ENCODE results near the gene AXL. TPM values are rescaled to one million over a fixed set of nuclear protein-coding genes. Genes with fewer than 3 reads are reported as not detected.
"Not testable (repeated sequence)": the region's sequence is repeated elsewhere in the genome, so short reads cannot be mapped to it uniquely, and the experiment has no call there.

Gene AXL
- total and polyA plus RNA-seq, 9 of the 15 experiments (the other 6 are each of a cell fraction or from before 2014, with no cell fraction given), result 0.80 to 6.6 (median 1.6) TPM

DNA sequence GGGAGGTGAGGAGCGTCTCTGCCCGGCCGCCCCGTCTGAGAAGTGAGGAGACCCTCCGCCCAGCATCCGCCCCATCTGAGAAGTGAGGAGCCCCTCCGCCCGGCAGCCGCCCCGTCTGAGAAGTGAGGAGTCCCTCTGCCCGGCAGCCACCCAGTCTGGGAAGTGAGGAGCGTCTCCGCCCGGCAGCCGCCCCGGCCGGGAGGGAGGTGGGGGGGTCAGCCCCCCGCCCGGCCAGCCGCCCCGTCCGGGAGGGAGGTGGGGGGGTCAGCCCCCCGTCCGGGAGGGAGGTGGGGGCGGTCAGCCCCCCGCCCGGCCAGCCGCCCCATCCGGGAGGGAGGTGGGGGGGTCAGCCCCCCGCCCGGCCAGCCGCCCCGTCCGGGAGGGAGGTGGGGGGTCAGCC lies 38.9 kb upstream of the AXL start:
- H3K79me2 ChIP-seq (ENCODE audit: control insufficient read depth, insufficient read depth, low read length); H3K9me3 ChIP-seq (replicated peaks; ENCODE audit: control insufficient read depth, insufficient read depth, low read depth, low read length); intact Hi-C loops (cut with micrococcal nuclease); H3K4me2 ChIP-seq (ENCODE audit: insufficient read depth, low read length); H2AFZ ChIP-seq (ENCODE audit: low read depth, low read length); H4K20me1 ChIP-seq (replicated peaks; ENCODE audit: control insufficient read depth, insufficient read depth, low read length); ATAC-seq; H3K36me3 ChIP-seq (ENCODE audit: control insufficient read depth, insufficient read depth, low read length); H3K4me3 ChIP-seq; POLR2A ChIA-PET; H3K4me1 ChIP-seq (replicated peaks in 1 of 2; ENCODE audit: control insufficient read depth in 2 of 2, insufficient read depth in 2 of 2, low read length in 2 of 2); H3K9me1 ChIP-seq (ENCODE audit: control insufficient read depth, insufficient read depth, low read length); BruUV-seq (replicated peaks); FAIRE-seq; DNase-seq (ENCODE audit: extremely low read depth in 1 of 4, low spot score in 3 of 4); H3K27ac ChIP-seq (ENCODE audit: extremely low read depth, low read depth, low read length); in situ Hi-C loops (cut with MboI); CTCF ChIA-PET (ENCODE audit: low intra/inter-chr PET ratio); H3K9ac ChIP-seq (ENCODE audit: insufficient read depth in 1 of 2, low read depth in 2 of 2, low read length in 2 of 2): not testable (repeated sequence)
- peaks cover 4 to 13% of the 10 kb centered on the region in 2 experiments; a peak in 4 of 5 replicates for H3K27me3 ChIP-seq (ENCODE audit: control insufficient read depth in 2 of 2, insufficient read depth in 2 of 2, low read length in 2 of 2)
- 36% methylated on average over 7 of the region's 34 CpGs for WGBS (ENCODE audit: insufficient coverage, low coverage, missing lambda C conversion rate)

DNA sequence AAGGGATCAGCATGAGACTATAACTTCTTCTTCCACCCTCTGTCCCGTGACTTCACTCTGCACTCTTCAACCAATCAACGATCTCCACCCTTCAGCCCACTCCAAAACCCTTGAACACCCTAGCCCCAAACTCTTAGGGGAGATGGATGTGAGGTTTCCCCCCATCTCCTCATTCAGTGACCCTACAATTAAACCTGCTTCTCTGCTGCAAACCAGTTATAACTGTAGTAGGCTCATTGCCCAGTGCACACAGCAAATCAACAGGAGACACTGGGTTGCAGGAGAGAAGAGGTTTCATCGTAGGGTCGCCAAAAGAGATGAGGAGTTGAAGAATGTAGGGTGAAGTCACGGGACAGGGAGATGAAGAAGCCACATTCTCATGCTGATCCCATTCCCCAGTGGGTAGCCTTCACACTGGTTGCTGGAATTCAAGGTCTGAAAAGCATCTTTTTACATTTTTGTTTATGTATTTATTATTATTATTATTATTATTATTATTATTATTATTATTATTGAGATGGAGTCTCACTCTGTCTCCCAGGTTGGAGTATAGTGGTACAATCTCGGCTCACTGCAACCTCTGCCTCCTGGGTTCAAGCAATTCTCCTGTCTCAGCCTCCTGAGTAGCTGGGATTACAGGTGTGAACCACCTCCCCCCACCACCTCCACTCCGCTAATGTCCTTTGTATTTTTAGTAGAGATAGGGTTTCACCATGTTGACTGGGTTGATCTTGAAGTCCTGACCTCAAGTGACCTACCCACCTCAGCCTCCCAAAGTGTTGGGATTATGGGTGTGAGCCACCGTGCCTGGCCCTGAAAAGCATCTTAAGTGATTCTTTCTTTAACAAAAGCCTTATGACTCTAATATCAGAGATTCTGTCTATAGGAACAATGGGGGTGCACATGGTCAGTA lies 31.8 kb upstream of the AXL start:
- in situ Hi-C loops (cut with MboI) (no loop called here), intact Hi-C loops (cut with micrococcal nuclease) (no loop called here)
- CTCF ChIA-PET (ENCODE audit: low intra/inter-chr PET ratio), result no interaction called here
- POLR2A ChIA-PET, result no interaction called here
- DNase-seq (ENCODE audit: extremely low read depth in 1 of 4, low spot score in 3 of 4), result no peak
- H2AFZ ChIP-seq (ENCODE audit: low read depth, low read length), result no peak overlapping the region
- TF ChIP-seq, protein P1, sequence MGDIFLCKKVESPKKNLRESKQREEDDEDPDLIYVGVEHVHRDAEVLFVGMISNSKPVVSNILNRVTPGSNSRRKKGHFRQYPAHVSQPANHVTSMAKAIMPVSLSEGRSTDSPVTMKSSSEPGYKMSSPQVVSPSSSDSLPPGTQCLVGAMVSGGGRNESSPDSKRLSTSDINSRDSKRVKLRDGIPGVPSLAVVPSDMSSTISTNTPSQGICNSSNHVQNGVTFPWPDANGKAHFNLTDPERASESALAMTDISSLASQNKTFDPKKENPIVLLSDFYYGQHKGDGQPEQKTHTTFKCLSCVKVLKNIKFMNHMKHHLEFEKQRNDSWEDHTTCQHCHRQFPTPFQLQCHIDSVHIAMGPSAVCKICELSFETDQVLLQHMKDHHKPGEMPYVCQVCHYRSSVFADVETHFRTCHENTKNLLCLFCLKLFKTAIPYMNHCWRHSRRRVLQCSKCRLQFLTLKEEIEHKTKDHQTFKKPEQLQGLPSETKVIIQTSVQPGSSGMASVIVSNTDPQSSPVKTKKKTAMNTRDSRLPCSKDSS (IDR thresholded peaks at IDR 0.05; ENCODE audit: low read depth, partially characterized antibody), result no peak
- TF ChIP-seq, protein P2, sequence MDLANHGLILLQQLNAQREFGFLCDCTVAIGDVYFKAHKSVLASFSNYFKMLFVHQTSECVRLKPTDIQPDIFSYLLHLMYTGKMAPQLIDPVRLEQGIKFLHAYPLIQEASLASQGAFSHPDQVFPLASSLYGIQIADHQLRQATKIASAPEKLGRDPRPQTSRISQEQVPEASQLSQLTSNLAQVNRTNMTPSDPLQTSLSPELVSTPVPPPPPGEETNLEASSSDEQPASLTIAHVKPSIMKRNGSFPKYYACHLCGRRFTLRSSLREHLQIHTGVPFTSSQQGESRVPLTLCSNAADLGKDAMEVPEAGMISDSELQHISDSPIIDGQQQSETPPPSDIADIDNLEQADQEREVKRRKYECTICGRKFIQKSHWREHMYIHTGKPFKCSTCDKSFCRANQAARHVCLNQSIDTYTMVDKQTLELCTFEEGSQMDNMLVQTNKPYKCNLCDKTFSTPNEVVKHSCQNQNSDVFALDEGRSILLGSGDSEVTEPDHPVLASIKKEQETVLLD (IDR thresholded peaks at IDR 0.05), result no peak
- TF ChIP-seq, protein P3, sequence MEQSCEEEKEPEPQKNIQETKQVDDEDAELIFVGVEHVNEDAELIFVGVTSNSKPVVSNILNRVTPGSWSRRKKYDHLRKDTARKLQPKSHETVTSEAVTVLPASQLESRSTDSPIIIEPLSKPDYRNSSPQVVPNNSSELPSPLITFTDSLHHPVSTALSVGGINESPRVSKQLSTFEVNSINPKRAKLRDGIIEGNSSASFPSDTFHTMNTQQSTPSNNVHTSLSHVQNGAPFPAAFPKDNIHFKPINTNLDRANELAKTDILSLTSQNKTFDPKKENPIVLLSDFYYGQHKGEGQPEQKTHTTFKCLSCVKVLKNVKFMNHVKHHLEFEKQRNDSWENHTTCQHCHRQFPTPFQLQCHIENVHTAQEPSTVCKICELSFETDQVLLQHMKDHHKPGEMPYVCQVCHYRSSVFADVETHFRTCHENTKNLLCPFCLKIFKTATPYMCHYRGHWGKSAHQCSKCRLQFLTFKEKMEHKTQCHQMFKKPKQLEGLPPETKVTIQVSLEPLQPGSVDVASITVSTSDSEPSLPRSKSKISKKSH (CRISPR knock-in tag; IDR thresholded peaks at IDR 0.05), result no peak
- TF ChIP-seq ZFP36 (IDR thresholded peaks at IDR 0.05; ENCODE audit: low read depth, low read length, partially characterized antibody) (no peak), NFIC (IDR thresholded peaks at IDR 0.05) (no peak), ZNF324 (CRISPR knock-in tag; IDR thresholded peaks at IDR 0.05) (no peak), ZNF75A (CRISPR knock-in tag; IDR thresholded peaks at IDR 0.05) (no peak), HMGN3 (IDR thresholded peaks at IDR 0.05; ENCODE audit: borderline replicate concordance, extremely low read depth, insufficient read length, low read depth, low read length) (no peak), TGIF2 (CRISPR knock-in tag; IDR thresholded peaks at IDR 0.05) (no peak)
- H4K20me1 ChIP-seq (replicated peaks; ENCODE audit: control insufficient read depth, insufficient read depth, low read length), result no peaks in the 10 kb centered on the region
- no peak for FAIRE-seq
- H3K36me3 ChIP-seq (ENCODE audit: control insufficient read depth, insufficient read depth, low read length), result no peaks in the 10 kb centered on the region
- no peaks in the 10 kb centered on the region for H3K9me3 ChIP-seq (replicated peaks; ENCODE audit: control insufficient read depth, insufficient read depth, low read depth, low read length)
- H3K27me3 ChIP-seq (ENCODE audit: control insufficient read depth in 2 of 2, insufficient read depth in 2 of 2, low read length in 2 of 2), result peaks cover 6 to 9% of the 10 kb centered on the region in 2 experiments; a peak in 4 of 5 replicates
- H3K27ac ChIP-seq (ENCODE audit: extremely low read depth, low read depth, low read length), result no peak overlapping the region
- BruUV-seq (replicated peaks), result no TSS peak
- H3K4me3 ChIP-seq, result no peak overlapping the region
- H3K79me2 ChIP-seq (ENCODE audit: control insufficient read depth, insufficient read depth, low read length), result no peaks in the 10 kb centered on the region
- no peak overlapping the region for H3K9ac ChIP-seq (ENCODE audit: insufficient read depth in 1 of 2, low read depth in 2 of 2, low read length in 2 of 2)
- H3K4me2 ChIP-seq (ENCODE audit: insufficient read depth, low read length), result no peak overlapping the region
- ATAC-seq, result no peak
- no peaks in the 10 kb centered on the region; a peak in 2 of 5 replicates for H3K4me1 ChIP-seq (replicated peaks in 1 of 2; ENCODE audit: control insufficient read depth in 2 of 2, insufficient read depth in 2 of 2, low read length in 2 of 2)
- 7% methylated on average over 8 of the region's 8 CpGs for WGBS (ENCODE audit: insufficient coverage, low coverage, missing lambda C conversion rate)
- H3K9me1 ChIP-seq (ENCODE audit: control insufficient read depth, insufficient read depth, low read length), result no peaks in the 10 kb centered on the region
